H1 (cell line): ENCODE measurements around the gene PXDN. TPM values are rescaled to one million over a fixed set of nuclear protein-coding genes. Genes with fewer than 3 reads are reported as not detected.

Experiments
- CTCF ChIA-PET: fragments of 300-600 bp; sonication (Branson Sonifier 250); formaldehyde crosslinking; loops from one replicate; lab custom pipeline; 2021; ENCODE audit not compliant: partially characterized antibody; lab: Charles Lee
- POLR2A ChIA-PET: fragments of 300-600 bp; sonication (Branson Sonifier 250); formaldehyde crosslinking; loops from one replicate; lab custom pipeline; 2021; ENCODE audit warnings: inconsistent platforms; ENCODE audit not compliant: partially characterized antibody; lab: Charles Lee
- DNase-seq, 2 experiments: peaks; one replicate each; pipeline versions ENCODE4 v3.0.0 to v3.0.0-alpha.2; 2010 to 2022; ENCODE audit warnings: low spot score in 2 of 2, low read depth in 1 of 2, mixed read lengths in 1 of 2
- FAIRE-seq: peaks from 2 replicates; lab custom pipeline; 2011; peaks lifted over from hg19 to GRCh38; lab: Jason Lieb, UNC
- H2AFZ ChIP-seq: 2 replicates; pipeline ENCODE4 v1.8.1; 2012; ENCODE audit warnings: low read length, inconsistent platforms
- H2AK5ac ChIP-seq: 2 replicates; pipeline ENCODE4 v1.6.1; 2013; ENCODE audit warnings: low read depth, low read length
- H2BK120ac ChIP-seq: replicated peaks from 2 replicates; pipeline ENCODE3; 2013; ENCODE audit warnings: low read depth, low read length, inconsistent platforms
- H2BK12ac ChIP-seq: 2 replicates; pipeline ENCODE4 v1.6.1; 2013; ENCODE audit warnings: low read depth, low read length
- H2BK15ac ChIP-seq: 2 replicates; pipeline ENCODE4 v1.6.1; 2013; ENCODE audit warnings: low read length
- H2BK20ac ChIP-seq: 2 replicates; pipeline ENCODE4 v1.6.1; 2013; ENCODE audit warnings: low read length
- H2BK5ac ChIP-seq: 2 replicates; pipeline ENCODE4 v1.6.1; 2013; ENCODE audit warnings: low read depth, low read length
- H3K14ac ChIP-seq: 2 replicates; pipeline ENCODE4 v1.6.1; 2013; ENCODE audit warnings: inconsistent platforms; ENCODE audit not compliant: insufficient read length
- H3K18ac ChIP-seq: 2 replicates; pipeline ENCODE4 v1.6.1; 2013; ENCODE audit warnings: low read length; ENCODE audit errors: extremely low read depth
- H3K23ac ChIP-seq: 2 replicates; pipeline ENCODE4 v1.6.1; 2013; ENCODE audit warnings: inconsistent platforms; ENCODE audit not compliant: insufficient read length
- H3K23me2 ChIP-seq: 2 replicates; pipeline ENCODE4 v1.6.1; 2013; ENCODE audit warnings: low read depth, low read length
- H3K27ac ChIP-seq: 2 replicates; pipeline ENCODE4 v1.6.1; 2011; ENCODE audit warnings: low read depth, low read length, inconsistent platforms
- H3K27me3 ChIP-seq, 4 experiments: replicated peaks in 1 of 4; 1 replicate in 1 of 4; 2 replicates in 3 of 4; pipeline versions ENCODE4 v1.6.1 to v1.8.1; 2011 to 2013; ENCODE audit warnings: low read length in 3 of 4, mild to moderate bottlenecking in 3 of 4, inconsistent platforms in 2 of 4, mixed read lengths in 2 of 4, moderate library complexity in 1 of 4; ENCODE audit not compliant: control insufficient read depth in 3 of 4, insufficient read depth in 3 of 4; ENCODE audit errors: extremely low read depth in 1 of 4
- H3K36me3 ChIP-seq, 4 experiments: 2 replicates each; pipeline versions ENCODE4 v1.6.1 to v1.8.1; 2011 to 2013; ENCODE audit warnings: mild to moderate bottlenecking in 4 of 4, low read length in 3 of 4, moderate library complexity in 2 of 4, control low read depth in 1 of 4, inconsistent platforms in 1 of 4; ENCODE audit not compliant: insufficient read depth in 4 of 4, control insufficient read depth in 2 of 4
- H3K4ac ChIP-seq: replicated peaks from 2 replicates; pipeline ENCODE3; 2013; ENCODE audit warnings: low read length, low read depth, mixed read lengths, inconsistent platforms; ENCODE audit not compliant: insufficient read length
- H3K4me1 ChIP-seq, 4 experiments: replicated peaks in 1 of 4; 1 replicate in 1 of 4; 2 replicates in 3 of 4; pipeline versions ENCODE4 v1.6.1 to v1.8.1; 2011 to 2013; ENCODE audit warnings: low read length in 3 of 4, inconsistent platforms in 2 of 4, mixed read lengths in 1 of 4; ENCODE audit not compliant: insufficient read depth in 4 of 4, control insufficient read depth in 3 of 4
- H3K4me2 ChIP-seq, 2 experiments: 2 replicates each; pipeline versions ENCODE4 v1.6.1 to v1.8.1; 2011 to 2013; ENCODE audit warnings: low read depth in 2 of 2, low read length in 2 of 2, control low read depth in 1 of 2, inconsistent platforms in 1 of 2, mild to moderate bottlenecking in 1 of 2; ENCODE audit not compliant: insufficient read depth in 1 of 2
- H3K4me3 ChIP-seq, 4 experiments: fragments of 200-600, 300-600 bp in 1 of 4; sonication (generic), shearing (Covaris generic), sonication (Bioruptor Twin) in 1 of 4; 2 replicates each; pipeline versions ENCODE4 v1.5.1 to v1.8.1; 2011 to 2016; ENCODE audit warnings: low read length in 4 of 4, low read depth in 3 of 4, control low read depth in 2 of 4, inconsistent platforms in 2 of 4, mild to moderate bottlenecking in 2 of 4, mixed read lengths in 1 of 4, moderate library complexity in 1 of 4; ENCODE audit not compliant: insufficient read depth in 2 of 4; ENCODE audit errors: extremely low read depth in 1 of 4
- H3K56ac ChIP-seq: replicated peaks from 2 replicates; pipeline ENCODE3; 2013; ENCODE audit warnings: low read depth, mild to moderate bottlenecking, mixed read lengths, low read length, inconsistent platforms; ENCODE audit not compliant: insufficient read length
- H3K79me1 ChIP-seq: 2 replicates; pipeline ENCODE4 v1.6.1; 2013; ENCODE audit warnings: low read depth, low read length, control low read depth
- H3K79me2 ChIP-seq, 2 experiments: 2 replicates each; pipeline versions ENCODE4 v1.6.1 to v1.8.1; 2012 to 2013; ENCODE audit warnings: low read length in 2 of 2, mild to moderate bottlenecking in 2 of 2, inconsistent platforms in 1 of 2; ENCODE audit not compliant: insufficient read depth in 2 of 2, control insufficient read depth in 1 of 2
- H3K9ac ChIP-seq, 4 experiments: replicated peaks in 1 of 4; 1 replicate in 1 of 4; 2 replicates in 3 of 4; pipeline versions ENCODE4 v1.6.1 to v1.8.1; 2011 to 2013; ENCODE audit warnings: low read depth in 3 of 4, low read length in 3 of 4, control low read depth in 2 of 4, mild to moderate bottlenecking in 2 of 4, moderate library complexity in 2 of 4, inconsistent platforms in 1 of 4; ENCODE audit errors: extremely low read depth in 1 of 4
- H3K9me3 ChIP-seq, 2 experiments: 2 replicates each; pipeline versions ENCODE4 v1.6.1 to v1.8.1; 2012 to 2013; ENCODE audit warnings: mild to moderate bottlenecking in 2 of 2, moderate library complexity in 2 of 2, control low read depth in 1 of 2, inconsistent platforms in 1 of 2, low read depth in 1 of 2, low read length in 1 of 2, mixed read lengths in 1 of 2; ENCODE audit not compliant: insufficient read depth in 2 of 2
- H4K20me1 ChIP-seq, 2 experiments: replicated peaks in 1 of 2; 2 replicates each; pipeline versions ENCODE3 to v1.8.1; 2011 to 2013; ENCODE audit warnings: inconsistent platforms in 2 of 2, low read length in 2 of 2, mild to moderate bottlenecking in 1 of 2; ENCODE audit not compliant: insufficient read depth in 2 of 2, control insufficient read depth in 1 of 2
- H4K5ac ChIP-seq: 2 replicates; pipeline ENCODE4 v1.6.1; 2013; ENCODE audit warnings: low read length, low read depth, mixed read lengths, inconsistent platforms; ENCODE audit not compliant: insufficient read length
- H4K8ac ChIP-seq: 2 replicates; pipeline ENCODE4 v1.8.0; 2013; ENCODE audit warnings: mild to moderate bottlenecking, moderate library complexity, low read length, inconsistent platforms; ENCODE audit not compliant: insufficient read depth; ENCODE audit errors: extremely low read depth
- H4K91ac ChIP-seq: replicated peaks from 2 replicates; pipeline ENCODE3; 2013; ENCODE audit warnings: low read length, mixed read lengths, inconsistent platforms; ENCODE audit not compliant: insufficient read length
- BRCA1 ChIP-seq: IDR thresholded peaks from 2 replicates; pipeline ENCODE4 v1.6.1; 2012; ENCODE audit warnings: low read depth, low read length, improper control_type of control experiment
- CEBPB ChIP-seq: IDR thresholded peaks from 2 replicates; pipeline ENCODE4 v1.6.1; 2012; ENCODE audit warnings: low read depth, low read length
- GABPA ChIP-seq: IDR thresholded peaks from 2 replicates; pipeline ENCODE4 v1.6.1; 2011; ENCODE audit warnings: mild to moderate bottlenecking, low read length, moderate library complexity, borderline replicate concordance; ENCODE audit not compliant: insufficient read depth
- PHF8 ChIP-seq: fragments of 200-600 bp; sonication (generic); conservative IDR thresholded peaks from 2 replicates; pipeline ENCODE4 v1.7.1; 2012; ENCODE audit warnings: low read depth, mild to moderate bottlenecking, inconsistent platforms, low read length, moderate library complexity
- SIRT6 ChIP-seq: IDR thresholded peaks from one replicate; pipeline ENCODE4 v1.7.1; 2012; ENCODE audit warnings: low read length, inconsistent platforms
- SP1 ChIP-seq: IDR thresholded peaks from 2 replicates; pipeline ENCODE4 v1.6.1; 2011; ENCODE audit warnings: low read depth, low read length
- TAF7 ChIP-seq: optimal IDR thresholded peaks from 2 replicates; pipeline ENCODE3; 2011; ENCODE audit warnings: low read depth, mild to moderate bottlenecking, inconsistent platforms, low read length, moderate library complexity, borderline replicate concordance
- TCF12 ChIP-seq: IDR thresholded peaks from 2 replicates; pipeline ENCODE4 v1.6.1; 2011; ENCODE audit warnings: low read depth, mild to moderate bottlenecking, low read length
- WGBS, 2 experiments: shearing (Covaris generic) in 1 of 2; methylation state at CpG; one replicate each; pipeline versions ENCODE4 v1.1.6 to v1.1.7; 2013 to 2015; ENCODE audit warnings: low lambda C conversion rate in 2 of 2, mixed read lengths in 2 of 2, inconsistent platforms in 1 of 2, low coverage in 1 of 2, missing lambda C conversion rate in 1 of 2; ENCODE audit not compliant: insufficient replicate concordance in 2 of 2, insufficient coverage in 1 of 2, insufficient read length in 1 of 2; ENCODE audit errors: extremely low coverage in 1 of 2, missing lambda C conversion rate in 1 of 2; 5-methylcytosine and 5-hydroxymethylcytosine counted together
- polyA plus RNA-seq, 7 experiments: library from polyadenylated mRNA; depleted of rRNA in 3 of 7; stranded (reverse) in 5 of 7; unstranded in 2 of 7; fragments of >200 nt in 5 of 7; fragments of 200-250 nt in 2 of 7; gene quantifications; 1 replicate in 5 of 7; 2 replicates in 1 of 7; 4 replicates in 1 of 7; pipeline versions ENCODE4 v1.2.1 to v1.2.3, GENCODE V29; 2011 to 2013; ENCODE audit warnings: missing spikeins in 2 of 7, mixed read lengths in 2 of 7
- total RNA-seq: library from RNA; stranded (reverse); fragmentation: NEBNext Ultra II Directional; extraction: Animal tissue kit (Norgen Biotek cat#: 25700); gene quantifications from 2 replicates; pipeline ENCODE4 v1.2.1, GENCODE V29; 2021

Gene PXDN
- total and polyA plus RNA-seq, 2 of the 8 experiments (the other 6 are each of a cell fraction or from before 2014, with no cell fraction given) = 104 to 141 TPM

DNA sequence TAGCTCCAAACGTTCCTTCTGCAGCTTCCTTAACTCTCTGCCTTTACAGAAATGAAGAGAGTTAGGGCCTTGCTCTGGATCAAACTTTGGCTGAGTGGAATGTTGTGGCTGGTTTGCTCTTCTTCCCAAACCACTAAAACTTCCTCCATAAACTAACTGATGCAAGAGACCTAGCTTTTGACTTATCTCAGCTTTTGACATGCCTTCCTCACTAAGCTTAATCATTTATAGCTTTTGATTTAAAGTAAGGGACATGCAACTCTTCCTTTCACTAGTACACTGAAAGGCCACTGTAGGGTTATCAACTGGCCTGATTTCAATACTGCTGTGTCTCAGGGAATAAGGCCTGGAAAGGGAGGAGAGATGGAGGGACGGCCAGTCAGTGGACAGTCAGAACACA is 8.3 kb downstream of the PXDN start:
- H3K18ac ChIP-seq = no peak overlapping the region
- H2BK15ac ChIP-seq = no peak overlapping the region
- H3K79me2 ChIP-seq = peaks cover 2 to 94% of the 10 kb centered on the region in 2 experiments
- H4K5ac ChIP-seq = no peak overlapping the region
- H3K4ac ChIP-seq = no peak overlapping the region
- peaks cover 10 to 13% of the 10 kb centered on the region in 2 experiments for H4K20me1 ChIP-seq
- H3K56ac ChIP-seq = no peak overlapping the region
- H3K27me3 ChIP-seq = no peaks in the 10 kb centered on the region
- peaks cover 16% of the 10 kb centered on the region for H3K79me1 ChIP-seq
- H2AFZ ChIP-seq = no peak overlapping the region
- no peaks in the 10 kb centered on the region for H3K36me3 ChIP-seq
- no peak overlapping the region for H4K91ac ChIP-seq
- TF ChIP-seq SIRT6 (no peak), PHF8 (no peak), SP1 (no peak), CEBPB (no peak), TAF7 (no peak), BRCA1 (no peak), GABPA (no peak), TCF12 (no peak)
- H3K14ac ChIP-seq = no peak overlapping the region
- 85% methylated on average over 2 of the region's 2 CpGs; no CpG with 5 or more reads in 1 of the 2 experiments for WGBS, 2 experiments
- H3K4me2 ChIP-seq = no peak overlapping the region
- H2BK12ac ChIP-seq = no peak overlapping the region
- no peak overlapping the region for H2BK120ac ChIP-seq
- H2AK5ac ChIP-seq = no peak overlapping the region
- no peak for DNase-seq
- H3K23me2 ChIP-seq = no peaks in the 10 kb centered on the region
- H2BK20ac ChIP-seq = no peak overlapping the region
- ChIA-PET CTCF (interaction anchor here (0.9 to 2.0 kb wide), 5 partner anchors 15 to 189 kb away, joined by 3 to 8 read pairs (median 4); no protein-coding TSS in a partner anchor), POLR2A (no interaction called here)
- no peak overlapping the region for H3K4me3 ChIP-seq
- H3K27ac ChIP-seq = no peak overlapping the region
- H4K8ac ChIP-seq = no peak overlapping the region
- H3K23ac ChIP-seq = no peak overlapping the region
- FAIRE-seq = no peak
- H3K9ac ChIP-seq = no peak overlapping the region
- H3K9me3 ChIP-seq = peaks cover 0 to 9% of the 10 kb centered on the region in 2 experiments; a peak in 2 of 4 replicates
- no peak overlapping the region for H2BK5ac ChIP-seq
- H3K4me1 ChIP-seq = peaks cover 4 to 22% (median 8%) of the 10 kb centered on the region in 4 experiments; a peak in 6 of 7 replicates
